Testis (tissue), 2 donors: ENCODE data around the gene ATG7.

ENCODE experiments used
- POLR2A ChIP-seq: fragments of 450-650 bp; IDR thresholded peaks from one replicate; pipeline ENCODE4 v1.6.1; 2017; ENCODE audit warnings: antibody characterized with exemption, mild to moderate bottlenecking, moderate library complexity
- TF ChIP-seq, protein P1 (sequence below), 3 experiments: fragments of 450-650 bp in 2 of 3; fragments of 200-600 bp in 1 of 3; sonication (generic) in 1 of 3; IDR thresholded peaks; one replicate each; pipeline ENCODE4 v1.5.1; 2016 to 2019; ENCODE audit warnings: antibody characterized with exemption in 3 of 3, mild to moderate bottlenecking in 2 of 3, moderate library complexity in 1 of 3

- no peak for TF ChIP-seq POLR2A
- TF ChIP-seq, protein P1, sequence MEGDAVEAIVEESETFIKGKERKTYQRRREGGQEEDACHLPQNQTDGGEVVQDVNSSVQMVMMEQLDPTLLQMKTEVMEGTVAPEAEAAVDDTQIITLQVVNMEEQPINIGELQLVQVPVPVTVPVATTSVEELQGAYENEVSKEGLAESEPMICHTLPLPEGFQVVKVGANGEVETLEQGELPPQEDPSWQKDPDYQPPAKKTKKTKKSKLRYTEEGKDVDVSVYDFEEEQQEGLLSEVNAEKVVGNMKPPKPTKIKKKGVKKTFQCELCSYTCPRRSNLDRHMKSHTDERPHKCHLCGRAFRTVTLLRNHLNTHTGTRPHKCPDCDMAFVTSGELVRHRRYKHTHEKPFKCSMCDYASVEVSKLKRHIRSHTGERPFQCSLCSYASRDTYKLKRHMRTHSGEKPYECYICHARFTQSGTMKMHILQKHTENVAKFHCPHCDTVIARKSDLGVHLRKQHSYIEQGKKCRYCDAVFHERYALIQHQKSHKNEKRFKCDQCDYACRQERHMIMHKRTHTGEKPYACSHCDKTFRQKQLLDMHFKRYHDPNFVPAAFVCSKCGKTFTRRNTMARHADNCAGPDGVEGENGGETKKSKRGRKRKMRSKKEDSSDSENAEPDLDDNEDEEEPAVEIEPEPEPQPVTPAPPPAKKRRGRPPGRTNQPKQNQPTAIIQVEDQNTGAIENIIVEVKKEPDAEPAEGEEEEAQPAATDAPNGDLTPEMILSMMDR (IDR thresholded peaks at IDR 0.05) = no peak
Measured at GRCh38 chr3:11250902-11251806, 21.0 kb upstream of the ATG7 start.
